SK-N-MC (cell line): ENCODE results near the gene ABCG1.

Experiments
- EZH2 ChIP-seq: fragments of 200-600 bp; sonication (generic); IDR thresholded peaks from one replicate; pipeline ENCODE4 v1.6.1; 2017; ENCODE audit warnings: antibody characterized with exemption
- FOXP2 ChIP-seq: optimal IDR thresholded peaks from 2 replicates; pipeline ENCODE3; 2011; ENCODE audit warnings: mild to moderate bottlenecking, moderate library complexity; ENCODE audit not compliant: insufficient read depth; ENCODE audit errors: extremely low read length, control extremely low read depth
- POLR2AphosphoS5 ChIP-seq: IDR thresholded peaks from 2 replicates; pipeline ENCODE4 v1.6.1; 2012; ENCODE audit warnings: mild to moderate bottlenecking, low read depth, low read length, borderline replicate concordance

DNA sequence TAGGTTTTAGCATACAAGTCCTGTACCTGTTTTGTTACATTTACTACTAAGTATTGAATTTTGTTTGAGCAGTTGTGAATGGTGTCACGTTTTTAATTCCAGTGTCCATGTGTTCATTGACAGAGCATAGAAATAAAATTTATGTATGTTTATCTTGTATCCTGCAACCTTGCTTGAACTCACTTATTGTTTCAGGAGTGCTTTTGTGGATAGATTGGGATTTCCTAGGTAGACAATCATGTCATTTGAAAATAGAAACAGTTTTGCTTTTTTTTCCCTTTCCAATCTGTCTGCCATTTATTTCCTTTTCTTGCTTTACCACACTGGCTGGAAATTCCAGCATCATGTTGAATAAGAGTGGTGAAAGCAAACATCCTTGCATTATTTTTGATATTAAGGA, 15.0 kb upstream of the ABCG1 start:
- TF ChIP-seq FOXP2 (no peak), POLR2AphosphoS5 (no peak), EZH2 (no peak)
